Neural progenitor cell (in vitro differentiated cells): ENCODE measurements around the gene SYTL2. TPM values are rescaled to one million over a fixed set of nuclear protein-coding genes. Genes with fewer than 3 reads are reported as not detected.

Experiments used
- DNase-seq: peaks from one replicate; pipeline ENCODE4 v3.0.0-alpha.2; 2016; ENCODE audit warnings: low spot score
- H2AFZ ChIP-seq: fragments of 200-600 bp; sonication (generic); replicated peaks from 2 replicates; pipeline ENCODE4 v1.6.1; 2016; ENCODE audit warnings: antibody characterized with exemption
- H3F3A ChIP-seq: fragments of 200-600 bp; sonication (generic); 2 replicates; pipeline ENCODE4 v1.6.1; 2016; ENCODE audit warnings: antibody characterized with exemption, low read depth
- H3K27ac ChIP-seq: fragments of 200-600 bp; sonication (generic); 2 replicates; pipeline ENCODE4 v1.5.1; 2016; ENCODE audit warnings: mild to moderate bottlenecking
- H3K27me3 ChIP-seq: fragments of 200-600 bp; sonication (generic); 2 replicates; pipeline ENCODE4 v1.6.1; 2016; ENCODE audit warnings: mild to moderate bottlenecking, moderate library complexity
- H3K36me3 ChIP-seq: fragments of 200-600 bp; sonication (generic); 2 replicates; pipeline ENCODE4 v1.5.1; 2016
- H3K4me1 ChIP-seq: fragments of 200-600 bp; sonication (generic); 2 replicates; pipeline ENCODE4 v1.6.1; 2016; ENCODE audit warnings: mixed run types
- H3K4me2 ChIP-seq: fragments of 200-600 bp; sonication (generic); 2 replicates; pipeline ENCODE4 v1.6.1; 2016
- H3K4me3 ChIP-seq: fragments of 200-600 bp; sonication (generic); 2 replicates; pipeline ENCODE4 v1.5.1; 2016
- H3K79me2 ChIP-seq: fragments of 200-600 bp; sonication (generic); 2 replicates; pipeline ENCODE4 v1.6.1; 2016; ENCODE audit warnings: low read depth
- H3K9ac ChIP-seq: fragments of 200-600 bp; sonication (generic); 2 replicates; pipeline ENCODE4 v1.6.1; 2016
- H3K9me3 ChIP-seq: fragments of 200-600 bp; sonication (generic); 2 replicates; pipeline ENCODE4 v1.5.1; 2016; ENCODE audit warnings: low read depth
- H4K20me1 ChIP-seq: fragments of 200-600 bp; sonication (generic); 2 replicates; pipeline ENCODE4 v1.6.1; 2016; ENCODE audit warnings: low read depth
- H3K27ac Mint-ChIP-seq: 3 replicates; pipeline ENCODE4 v1.8.0; 2021; ENCODE audit warnings: mixed read lengths
- H3K27me3 Mint-ChIP-seq: 2 replicates; pipeline ENCODE4 v1.8.0; 2022; ENCODE audit warnings: low read depth, mild to moderate bottlenecking, inconsistent platforms, moderate library complexity, mixed read lengths; ENCODE audit not compliant: insufficient read depth
- H3K36me3 Mint-ChIP-seq: 3 replicates; pipeline ENCODE4 v1.8.0; 2021; ENCODE audit warnings: mixed read lengths
- H3K4me1 Mint-ChIP-seq: 3 replicates; pipeline ENCODE4 v1.8.0; 2021; ENCODE audit warnings: mixed read lengths
- H3K4me3 Mint-ChIP-seq: 3 replicates; pipeline ENCODE4 v1.8.0; 2021; ENCODE audit warnings: mild to moderate bottlenecking, moderate library complexity, mixed read lengths
- H3K9me3 Mint-ChIP-seq: 3 replicates; pipeline ENCODE4 v1.8.0; 2020; ENCODE audit warnings: mixed read lengths
- EZH2 ChIP-seq: fragments of 200-600 bp; sonication (generic); IDR thresholded peaks from 2 replicates; pipeline ENCODE4 v1.6.1; 2017; ENCODE audit warnings: antibody characterized with exemption, mild to moderate bottlenecking, moderate library complexity
- EZH2phosphoT487 ChIP-seq: fragments of 200-600 bp; sonication (generic); IDR thresholded peaks from 2 replicates; pipeline ENCODE4 v1.6.1; 2017; ENCODE audit warnings: antibody characterized with exemption
- total RNA-seq: library from RNA; depleted of rRNA; stranded (reverse); fragments of >200 nt; gene quantifications from 2 replicates; pipeline ENCODE4 v1.2.3, GENCODE V29; 2015; ENCODE audit warnings: low replicate concordance
- TF ChIP-seq, protein P1 (sequence below): fragments of 200-600 bp; sonication (generic); IDR thresholded peaks from 2 replicates; pipeline ENCODE4 v1.5.1; 2017; ENCODE audit warnings: antibody characterized with exemption, mild to moderate bottlenecking

SYTL2 gene
- total RNA-seq, 1 donor from 2014 or later, result 34.1 TPM

DNA sequence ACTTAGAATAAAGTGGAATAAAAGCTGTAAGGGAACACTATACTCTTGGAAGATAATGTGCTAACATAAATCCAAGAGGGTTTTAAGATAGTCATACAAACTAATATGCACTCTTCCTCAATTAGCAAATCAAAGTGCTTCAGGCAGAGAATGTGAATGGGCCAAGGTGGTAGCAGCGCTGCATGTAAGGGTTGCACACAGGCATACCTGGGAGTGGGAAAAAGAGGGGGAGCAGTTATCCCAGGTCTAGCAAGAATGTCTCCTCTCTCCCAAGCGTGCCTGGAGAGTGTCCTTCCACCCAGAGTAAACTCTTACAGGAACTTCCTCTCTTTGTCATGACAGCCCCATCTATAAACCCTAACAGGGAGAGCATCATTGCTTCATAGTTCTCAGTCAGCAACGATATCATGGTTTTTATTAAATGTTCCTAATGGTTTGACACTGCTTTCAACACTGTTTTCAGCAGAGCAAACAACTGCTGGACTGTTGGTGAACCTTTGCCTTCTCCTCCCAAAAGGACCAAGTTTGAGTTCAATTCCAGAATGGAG is 61.6 kb downstream of the SYTL2 start:
- H3K9ac ChIP-seq, result no peak overlapping the region
- H2AFZ ChIP-seq, result no peak overlapping the region
- H3K4me1 ChIP-seq, result peaks cover 11% of the 10 kb centered on the region
- Mint-ChIP-seq H3K27ac (no peak overlapping the region), H3K9me3 (no peaks in the 10 kb centered on the region), H3K4me1 (no peaks in the 10 kb centered on the region), H3K4me3 (no peak overlapping the region), H3K27me3 (no peaks in the 10 kb centered on the region), H3K36me3 (no peaks in the 10 kb centered on the region)
- no peak overlapping the region for H3K4me3 ChIP-seq
- H3K36me3 ChIP-seq, result no peaks in the 10 kb centered on the region
- peak overlapping the region; percentile 19 for H3K4me2 ChIP-seq
- no peaks in the 10 kb centered on the region for H3K9me3 ChIP-seq
- TF ChIP-seq EZH2phosphoT487, result no peak
- TF ChIP-seq EZH2, result no peak
- H3K27ac ChIP-seq, result no peak overlapping the region
- no peaks in the 10 kb centered on the region for H3K27me3 ChIP-seq
- no peak for DNase-seq
- H4K20me1 ChIP-seq, result no peaks in the 10 kb centered on the region
- no peaks in the 10 kb centered on the region for H3K79me2 ChIP-seq
- no peaks in the 10 kb centered on the region for H3F3A ChIP-seq

DNA sequence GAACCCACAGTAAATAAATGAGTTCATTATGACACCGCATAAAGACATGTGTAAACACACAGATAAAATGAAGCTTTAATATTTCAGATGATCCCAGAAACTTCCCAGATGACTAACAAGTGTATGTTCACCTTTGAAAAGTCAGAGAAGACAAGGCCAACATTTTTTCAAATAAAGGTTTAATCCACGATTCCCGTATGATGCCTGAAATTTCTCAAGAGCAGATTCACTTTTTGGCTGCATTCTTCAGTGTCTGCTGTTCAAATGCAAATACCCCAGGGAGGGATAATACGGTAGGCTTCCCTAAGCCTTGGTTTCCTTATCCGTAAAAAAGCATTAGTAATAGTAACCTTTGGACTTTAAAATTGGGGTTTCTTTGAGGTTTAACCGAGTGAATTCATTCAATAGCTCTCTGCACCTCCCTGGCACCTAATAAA is 62.5 kb downstream of the SYTL2 start:
- no peaks in the 10 kb centered on the region for H3K36me3 ChIP-seq
- no peaks in the 10 kb centered on the region for H3F3A ChIP-seq
- H3K36me3 Mint-ChIP-seq, result no peaks in the 10 kb centered on the region
- no peak overlapping the region for H3K9ac ChIP-seq
- H3K79me2 ChIP-seq, result no peaks in the 10 kb centered on the region
- H4K20me1 ChIP-seq, result no peaks in the 10 kb centered on the region
- no peaks in the 10 kb centered on the region for H3K4me1 Mint-ChIP-seq
- no peak overlapping the region for H3K4me3 ChIP-seq
- H2AFZ ChIP-seq, result peak overlapping the region; percentile 18
- DNase-seq, result no peak
- H3K9me3 ChIP-seq, result no peaks in the 10 kb centered on the region
- H3K27me3 Mint-ChIP-seq, result no peaks in the 10 kb centered on the region
- no peak overlapping the region for H3K4me3 Mint-ChIP-seq
- peak overlapping the region; percentile 19 for H3K4me2 ChIP-seq
- no peak overlapping the region for H3K27ac ChIP-seq
- no peak overlapping the region for H3K27ac Mint-ChIP-seq
- no peaks in the 10 kb centered on the region for H3K27me3 ChIP-seq
- no peaks in the 10 kb centered on the region for H3K9me3 Mint-ChIP-seq
- no peak for TF ChIP-seq EZH2phosphoT487
- peaks cover 11% of the 10 kb centered on the region for H3K4me1 ChIP-seq

GRCh38 chr11:85746670-85747069 is 64.3 kb downstream of the SYTL2 start:
- no peaks in the 10 kb centered on the region for H3K27me3 ChIP-seq
- H3K9me3 ChIP-seq, result no peaks in the 10 kb centered on the region
- H4K20me1 ChIP-seq, result no peaks in the 10 kb centered on the region
- H3K79me2 ChIP-seq, result no peaks in the 10 kb centered on the region
- H3K36me3 ChIP-seq, result no peaks in the 10 kb centered on the region
- no peak overlapping the region for H3K27ac Mint-ChIP-seq
- H3K4me1 Mint-ChIP-seq, result no peaks in the 10 kb centered on the region
- no peak for DNase-seq
- H3K27ac ChIP-seq, result no peak overlapping the region
- no peak overlapping the region for H3K4me2 ChIP-seq
- no peak overlapping the region for H3K4me3 Mint-ChIP-seq
- H3K9ac ChIP-seq, result no peak overlapping the region
- no peak overlapping the region for H3K4me3 ChIP-seq
- H3K36me3 Mint-ChIP-seq, result no peaks in the 10 kb centered on the region
- H3F3A ChIP-seq, result no peaks in the 10 kb centered on the region
- H3K27me3 Mint-ChIP-seq, result no peaks in the 10 kb centered on the region
- no peaks in the 10 kb centered on the region for H3K9me3 Mint-ChIP-seq
- peaks cover 24% of the 10 kb centered on the region for H3K4me1 ChIP-seq
- no peak for TF ChIP-seq EZH2phosphoT487
- TF ChIP-seq EZH2, result no peak
- TF ChIP-seq, protein P1, sequence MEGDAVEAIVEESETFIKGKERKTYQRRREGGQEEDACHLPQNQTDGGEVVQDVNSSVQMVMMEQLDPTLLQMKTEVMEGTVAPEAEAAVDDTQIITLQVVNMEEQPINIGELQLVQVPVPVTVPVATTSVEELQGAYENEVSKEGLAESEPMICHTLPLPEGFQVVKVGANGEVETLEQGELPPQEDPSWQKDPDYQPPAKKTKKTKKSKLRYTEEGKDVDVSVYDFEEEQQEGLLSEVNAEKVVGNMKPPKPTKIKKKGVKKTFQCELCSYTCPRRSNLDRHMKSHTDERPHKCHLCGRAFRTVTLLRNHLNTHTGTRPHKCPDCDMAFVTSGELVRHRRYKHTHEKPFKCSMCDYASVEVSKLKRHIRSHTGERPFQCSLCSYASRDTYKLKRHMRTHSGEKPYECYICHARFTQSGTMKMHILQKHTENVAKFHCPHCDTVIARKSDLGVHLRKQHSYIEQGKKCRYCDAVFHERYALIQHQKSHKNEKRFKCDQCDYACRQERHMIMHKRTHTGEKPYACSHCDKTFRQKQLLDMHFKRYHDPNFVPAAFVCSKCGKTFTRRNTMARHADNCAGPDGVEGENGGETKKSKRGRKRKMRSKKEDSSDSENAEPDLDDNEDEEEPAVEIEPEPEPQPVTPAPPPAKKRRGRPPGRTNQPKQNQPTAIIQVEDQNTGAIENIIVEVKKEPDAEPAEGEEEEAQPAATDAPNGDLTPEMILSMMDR, result no peak
- H2AFZ ChIP-seq, result no peak overlapping the region

- TF ChIP-seq EZH2phosphoT487 (no peak), EZH2 (no peak)
- TF ChIP-seq, protein P1, result no peak
- Histone ChIP-seq H3K4me1 (peaks cover 35% of the 10 kb centered on the region), H3K9me3 (no peaks in the 10 kb centered on the region), H3K9ac (no peak overlapping the region), H3K27me3 (no peaks in the 10 kb centered on the region), H3K4me2 (no peak overlapping the region), H4K20me1 (no peaks in the 10 kb centered on the region), H3K79me2 (no peaks in the 10 kb centered on the region), H3F3A (no peaks in the 10 kb centered on the region), H2AFZ (no peak overlapping the region), H3K36me3 (no peaks in the 10 kb centered on the region), H3K27ac (no peak overlapping the region), H3K4me3 (no peak overlapping the region)
- no peaks in the 10 kb centered on the region for H3K27me3 Mint-ChIP-seq
- DNase-seq, result no peak
- H3K9me3 Mint-ChIP-seq, result no peaks in the 10 kb centered on the region
- H3K4me1 Mint-ChIP-seq, result peaks cover 5% of the 10 kb centered on the region
- H3K36me3 Mint-ChIP-seq, result no peaks in the 10 kb centered on the region
- no peak overlapping the region for H3K27ac Mint-ChIP-seq
- no peak overlapping the region for H3K4me3 Mint-ChIP-seq
These were observed 65.3 kb downstream of the SYTL2 start for GRCh38 chr11:85745626-85746025.
